HG03280 (cell line): ENCODE results near the gene UQCRC1.

Experiments
- ATAC-seq: cut with Tn5 transposase; IDR thresholded peaks from one replicate; pipeline ENCODE4 v1.9.1; 2021; ENCODE audit warnings: mild to moderate bottlenecking, moderate library complexity; ENCODE audit not compliant: unreplicated experiment

The UQCRC1 gene

DNA sequence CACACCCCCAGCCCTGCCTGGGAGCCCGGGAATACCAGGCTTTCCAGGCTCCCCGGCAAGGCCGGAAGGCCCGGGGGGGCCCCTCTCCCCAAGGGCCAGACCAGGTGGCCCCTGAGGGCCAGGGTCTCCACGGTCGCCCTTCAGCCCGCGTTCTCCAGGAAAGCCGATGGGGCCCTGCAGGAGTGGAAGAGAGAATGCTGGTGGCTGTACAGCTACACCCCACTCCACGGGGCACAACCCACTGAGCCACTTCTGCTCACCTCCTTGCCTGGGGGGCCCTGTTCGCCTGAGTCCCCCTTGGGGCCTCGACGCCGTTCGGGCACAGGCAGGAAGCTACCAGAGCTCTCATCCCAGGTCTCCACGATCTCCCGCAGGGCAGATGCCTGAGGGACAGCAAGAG is 34.1 kb downstream of the UQCRC1 start:
- no peak for ATAC-seq

DNA sequence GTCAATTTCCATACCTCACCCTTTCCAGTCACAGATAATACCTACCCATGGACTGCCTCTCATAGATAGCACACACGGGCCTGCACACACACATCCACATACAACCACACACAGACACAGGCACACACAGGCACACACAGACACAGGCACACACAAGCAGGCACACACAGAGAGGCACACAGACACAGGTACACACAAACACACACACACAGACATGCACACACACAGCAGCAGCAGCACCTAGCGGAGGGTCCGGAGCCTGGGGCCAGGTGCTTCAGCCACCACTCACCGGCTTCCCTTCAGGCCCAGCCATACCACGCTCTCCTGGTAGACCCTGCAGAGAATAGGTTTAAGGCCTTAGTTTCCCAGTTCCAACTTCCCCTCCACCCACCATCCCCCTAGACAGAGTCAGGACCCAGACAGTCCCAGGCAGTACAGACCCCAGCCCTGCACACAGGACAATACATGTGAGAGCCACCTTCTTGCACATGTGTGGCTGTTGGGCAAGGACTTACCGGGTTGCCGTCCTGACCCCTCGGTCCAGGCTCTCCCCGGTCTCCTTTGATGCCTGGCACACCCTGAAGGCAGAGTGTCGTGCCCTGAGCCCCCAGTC is 35.4 kb downstream of the UQCRC1 start:
- no peak for ATAC-seq

DNA sequence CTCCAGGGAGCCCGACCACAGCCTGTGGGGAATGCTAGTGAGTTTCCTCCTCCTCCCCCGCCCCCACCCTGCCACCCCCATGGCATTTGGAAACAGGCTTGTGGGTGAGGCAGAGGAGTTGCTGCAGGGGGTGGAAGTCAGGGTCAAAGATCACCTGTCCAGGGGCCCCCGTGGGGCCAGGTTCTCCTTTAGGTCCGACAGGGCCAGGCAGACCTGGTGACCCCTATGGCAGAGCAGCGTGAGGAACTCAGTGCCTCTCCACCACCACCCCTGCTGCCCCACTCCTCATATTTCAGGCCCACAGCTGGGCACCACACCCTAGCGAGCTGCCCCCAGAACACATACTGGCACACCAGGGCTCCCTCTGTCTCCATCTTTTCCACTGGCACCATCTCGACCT is 36.9 kb downstream of the UQCRC1 start:
- ATAC-seq, result no peak

DNA sequence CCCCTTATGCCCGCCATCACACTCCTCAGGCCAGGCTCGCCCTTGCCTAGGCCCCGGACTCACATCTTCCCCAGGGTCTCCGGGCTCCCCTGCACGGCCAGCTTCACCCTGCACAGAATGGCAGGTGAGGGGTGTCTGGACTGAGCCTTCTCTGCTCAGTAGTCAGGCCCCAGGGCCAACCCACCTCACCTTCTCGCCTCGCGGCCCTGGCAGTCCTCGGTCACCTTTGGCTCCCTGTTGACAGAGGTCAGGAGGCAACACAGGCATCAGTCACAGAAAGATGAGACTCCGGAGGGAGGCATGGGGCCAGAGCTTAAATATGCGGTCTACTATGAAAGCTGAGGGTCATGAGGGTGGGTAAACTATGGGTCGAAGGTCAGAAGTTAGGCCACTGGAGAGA is 37.5 kb downstream of the UQCRC1 start:
- no peak for ATAC-seq

DNA sequence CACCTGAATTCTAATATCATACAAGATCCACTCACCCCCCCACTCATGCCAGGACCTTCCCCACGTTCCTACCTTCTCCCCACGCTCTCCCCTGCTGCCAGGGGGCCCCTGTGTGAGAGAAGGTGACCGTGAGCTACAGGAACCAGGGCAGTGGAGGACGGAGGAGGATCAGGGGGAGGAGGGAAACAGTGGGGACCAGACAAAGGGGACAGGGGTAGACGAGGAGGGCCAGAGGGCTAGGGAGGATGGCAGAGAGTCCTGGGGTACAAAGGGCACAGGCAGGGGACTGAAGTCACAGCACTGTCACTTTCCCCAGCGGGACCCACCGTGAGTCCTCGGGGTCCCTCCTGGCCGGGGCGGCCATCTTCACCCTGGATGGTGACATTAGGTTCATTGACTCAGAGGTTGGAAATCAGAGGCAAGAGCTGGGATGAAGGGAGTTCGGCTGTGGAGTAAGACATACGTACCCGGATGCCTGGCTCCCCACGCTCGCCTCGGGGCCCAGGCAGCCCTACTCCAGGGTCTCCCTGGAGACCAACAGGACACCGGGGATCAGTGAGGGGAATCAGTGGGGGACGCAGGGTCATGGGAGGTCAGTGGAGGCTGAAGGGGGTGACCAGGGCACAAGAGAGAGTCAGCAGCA is 39.5 kb downstream of the UQCRC1 start:
- ATAC-seq, result no peak

DNA sequence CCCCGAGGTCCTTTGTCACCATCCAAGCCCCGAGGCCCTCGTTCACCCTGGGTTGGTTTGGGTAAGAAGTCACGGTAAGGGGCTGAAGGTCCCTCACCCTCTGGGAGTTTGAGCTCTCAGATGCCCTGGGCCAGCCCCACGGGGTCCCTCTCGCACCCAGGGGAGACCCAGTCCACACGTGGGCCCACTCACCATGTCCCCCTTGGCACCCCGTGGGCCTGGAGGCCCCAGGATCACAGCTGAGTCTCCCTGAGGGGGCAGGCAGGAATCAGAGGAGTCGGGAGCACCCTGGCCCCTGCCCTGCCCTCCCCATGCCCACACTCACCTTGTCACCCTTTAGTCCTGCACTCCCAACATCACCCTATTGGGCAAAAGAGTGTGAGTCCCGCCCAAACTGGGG is 40.0 kb downstream of the UQCRC1 start:
- no peak for ATAC-seq

DNA sequence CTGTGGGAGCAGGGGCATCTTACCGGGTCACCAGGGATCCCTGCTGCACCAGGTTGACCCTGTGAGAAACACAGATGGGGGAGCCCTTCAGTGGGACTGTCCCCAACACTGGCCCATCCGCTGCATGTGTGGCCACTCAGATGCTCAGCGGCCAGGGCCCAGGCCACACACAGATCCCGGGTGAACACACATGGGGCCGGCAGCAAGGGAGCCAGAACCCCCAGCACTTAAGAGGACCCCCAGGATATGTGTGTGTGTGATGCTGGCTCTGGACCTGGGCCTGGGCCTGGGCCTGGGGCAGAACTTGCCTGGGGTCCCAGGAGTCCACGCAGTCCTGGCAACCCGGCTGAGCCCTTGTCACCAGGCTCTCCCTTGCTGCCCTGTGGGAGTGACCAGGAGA is 41.0 kb downstream of the UQCRC1 start:
- ATAC-seq, result no peak

DNA sequence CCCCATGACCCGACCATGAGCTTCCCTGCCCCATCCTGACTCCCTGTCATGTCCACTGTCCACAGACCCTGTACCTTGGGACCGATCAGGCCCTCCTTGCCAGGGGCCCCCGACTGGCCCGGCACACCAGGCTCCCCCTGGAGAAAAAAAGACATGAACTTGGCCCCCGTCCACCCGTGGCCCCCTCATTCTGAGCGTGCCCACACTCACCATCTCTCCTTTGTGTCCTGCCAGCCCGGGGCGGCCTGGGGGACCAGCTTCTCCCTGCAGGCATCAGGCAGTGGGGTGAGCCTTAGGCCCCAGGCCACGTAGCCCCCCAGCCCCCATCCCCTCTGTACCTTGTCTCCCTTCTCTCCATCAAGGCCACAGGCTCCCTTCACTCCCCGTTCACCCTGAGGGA is 41.9 kb downstream of the UQCRC1 start:
- ATAC-seq, result no peak

DNA sequence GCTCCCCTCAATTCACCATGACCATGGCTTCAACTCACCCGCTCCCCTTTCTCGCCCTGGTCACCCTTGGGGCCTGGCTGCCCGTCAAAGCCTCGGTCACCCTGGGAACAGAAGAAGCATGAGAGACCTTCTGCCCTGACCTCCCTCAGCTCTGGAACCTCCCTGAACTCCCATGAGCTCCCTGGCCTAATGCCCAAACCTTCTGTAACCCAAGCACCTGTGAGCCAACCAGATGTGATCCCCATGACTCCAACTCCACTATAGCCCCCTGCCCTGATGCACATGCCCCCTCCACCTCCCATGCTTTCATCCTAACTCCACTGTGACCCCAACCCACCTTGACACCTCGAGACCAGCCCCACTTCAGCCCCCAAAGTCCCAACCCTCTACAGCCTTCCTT is 42.4 kb downstream of the UQCRC1 start:
- no peak for ATAC-seq

DNA sequence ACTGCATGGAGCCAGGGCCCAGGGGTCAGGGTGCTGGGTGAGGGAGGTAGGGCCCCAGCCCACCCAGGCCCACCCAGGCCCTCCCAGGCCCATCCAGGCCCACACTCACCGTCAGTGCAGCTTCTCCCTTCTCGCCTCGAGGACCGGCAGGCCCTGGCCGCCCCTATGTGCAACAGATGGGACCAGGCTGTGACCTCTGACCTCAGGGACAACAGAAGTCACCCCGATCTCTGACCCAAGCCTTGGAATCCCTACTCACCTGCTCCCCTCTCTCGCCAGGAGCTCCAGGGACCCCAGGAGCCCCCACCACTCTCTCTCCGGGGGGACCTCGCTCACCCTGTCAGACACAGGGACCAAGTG is 43.1 kb downstream of the UQCRC1 start:
- ATAC-seq, result no peak

DNA sequence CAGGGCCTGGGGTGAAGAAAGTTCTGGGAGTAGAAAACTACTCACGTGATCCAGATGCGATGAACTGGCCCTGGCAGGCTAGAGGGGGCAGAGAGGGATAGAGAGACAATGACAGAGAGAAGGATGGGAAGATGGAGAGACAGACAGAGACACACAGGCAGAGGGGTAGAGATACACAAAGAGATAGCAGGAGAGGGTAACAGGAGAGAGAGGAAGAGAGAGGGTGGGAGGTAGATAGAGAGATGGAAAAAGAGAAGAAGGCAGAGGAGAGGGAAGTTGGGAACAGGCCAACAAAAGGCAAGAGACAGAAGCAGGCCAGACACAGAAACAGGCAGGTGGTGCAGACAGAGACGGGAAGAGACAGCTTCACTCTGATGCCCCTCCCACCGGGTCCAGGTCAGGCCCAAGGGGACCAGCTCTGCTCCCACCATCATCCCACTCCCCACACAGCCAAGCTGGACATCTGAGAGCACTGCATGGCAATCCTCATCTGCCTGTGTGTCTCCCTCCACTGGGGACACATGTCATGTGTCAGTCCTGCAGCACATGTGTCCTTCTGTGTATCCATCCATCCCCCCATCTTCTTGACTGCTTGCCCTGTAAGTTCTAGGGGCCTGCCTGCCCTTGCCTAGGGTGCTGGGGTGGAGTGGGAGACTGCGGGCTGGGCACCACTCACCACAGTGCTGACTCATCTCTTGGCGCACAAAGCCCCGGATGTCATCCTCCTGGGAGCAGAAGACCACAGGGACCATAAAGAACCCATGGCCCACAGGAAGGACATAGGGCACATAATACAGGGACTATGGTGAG is 43.6 kb downstream of the UQCRC1 start:
- no peak for ATAC-seq

DNA sequence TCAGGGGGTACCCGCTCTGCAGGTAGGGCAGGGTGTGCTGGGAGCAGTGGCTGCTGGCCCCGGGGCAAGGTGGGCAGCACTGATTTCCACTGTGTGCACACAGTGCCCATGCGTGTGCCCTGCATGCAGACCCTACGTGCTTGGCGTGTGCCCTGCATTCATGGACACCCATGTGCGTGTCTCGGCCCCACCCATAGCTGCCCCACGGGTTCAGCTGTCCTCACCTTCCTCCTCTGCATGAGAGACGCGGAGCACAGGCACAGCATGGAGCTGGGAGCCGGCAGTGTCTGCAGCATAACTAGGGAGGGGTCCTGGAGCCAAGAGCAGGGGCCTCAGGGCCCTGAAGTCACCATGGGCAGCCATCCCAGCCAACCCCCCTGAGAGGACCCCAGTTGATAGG is 44.3 kb downstream of the UQCRC1 start:
- no peak for ATAC-seq

DNA sequence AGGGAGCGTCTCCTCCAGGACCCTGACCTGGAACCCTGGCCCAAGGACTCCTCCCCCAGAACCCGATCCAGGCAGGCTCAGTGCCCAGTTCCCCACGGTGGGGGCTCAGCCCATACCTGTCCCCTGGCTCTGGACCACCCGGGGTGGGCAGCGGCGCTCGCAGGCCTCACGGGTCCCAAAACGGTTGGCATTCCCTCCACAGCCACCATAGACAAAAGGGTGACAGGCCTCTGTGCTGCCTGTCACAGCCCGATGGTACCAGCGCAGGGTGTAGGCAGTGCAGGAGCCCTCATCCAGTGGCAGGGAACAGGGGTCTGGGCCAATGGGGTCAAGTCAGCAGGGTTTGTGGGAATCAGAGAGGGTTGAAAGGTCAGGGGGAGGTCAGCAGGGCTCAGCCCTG is 44.8 kb downstream of the UQCRC1 start:
- ATAC-seq, result no peak

DNA sequence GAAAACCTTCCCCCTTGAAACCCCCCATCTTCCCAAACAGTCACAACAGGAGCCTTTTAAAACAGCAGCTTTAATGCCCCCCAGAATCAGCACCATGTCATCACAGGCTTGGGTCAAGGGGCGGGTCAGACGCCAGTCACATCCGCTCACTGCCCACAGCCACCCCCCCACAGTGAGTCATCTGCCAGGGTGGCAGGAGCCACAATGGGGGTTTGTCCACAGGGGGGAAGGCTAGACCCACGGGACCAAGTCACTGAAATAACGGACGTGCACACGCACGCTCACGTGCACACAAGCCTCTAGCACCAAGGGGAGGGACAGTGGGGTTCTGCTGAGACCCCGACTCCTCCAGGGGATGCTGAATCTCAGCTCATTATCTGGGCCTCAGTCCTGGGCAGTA is 45.4 kb downstream of the UQCRC1 start:
- ATAC-seq, result no peak

DNA sequence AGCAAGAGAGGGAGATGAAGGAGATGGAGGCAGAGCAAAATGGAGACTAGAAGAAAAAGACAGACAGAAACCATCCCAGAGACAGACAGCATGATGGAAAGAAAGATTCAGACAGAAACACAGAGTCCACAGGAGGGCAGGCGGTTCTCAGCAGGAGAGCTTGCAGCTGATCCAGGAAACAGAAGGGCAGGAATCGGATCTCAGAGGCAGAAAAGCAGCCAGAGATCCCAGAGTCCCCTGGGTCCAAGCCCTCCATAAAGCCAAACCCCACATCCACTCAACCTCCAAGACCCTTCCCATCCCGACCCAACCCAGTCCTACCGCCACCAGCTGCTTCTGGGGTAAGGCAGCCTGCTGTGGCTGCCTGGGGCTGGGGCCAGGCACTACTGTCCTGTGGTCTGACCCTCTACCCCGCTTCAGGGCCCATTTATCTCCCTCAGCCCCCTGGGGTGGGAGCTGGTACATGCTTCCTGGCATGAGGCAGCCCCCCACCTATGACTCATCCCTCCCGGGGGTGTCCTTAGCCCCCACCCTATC is 46.0 kb downstream of the UQCRC1 start, which contains the start of gene UCN2:
TSS of gene UCN2 (minus strand) at position 400 of the 537 bp plus-strand sequence. CDS start 657 bp downstream, outside the sequence.
- no peak for ATAC-seq

DNA sequence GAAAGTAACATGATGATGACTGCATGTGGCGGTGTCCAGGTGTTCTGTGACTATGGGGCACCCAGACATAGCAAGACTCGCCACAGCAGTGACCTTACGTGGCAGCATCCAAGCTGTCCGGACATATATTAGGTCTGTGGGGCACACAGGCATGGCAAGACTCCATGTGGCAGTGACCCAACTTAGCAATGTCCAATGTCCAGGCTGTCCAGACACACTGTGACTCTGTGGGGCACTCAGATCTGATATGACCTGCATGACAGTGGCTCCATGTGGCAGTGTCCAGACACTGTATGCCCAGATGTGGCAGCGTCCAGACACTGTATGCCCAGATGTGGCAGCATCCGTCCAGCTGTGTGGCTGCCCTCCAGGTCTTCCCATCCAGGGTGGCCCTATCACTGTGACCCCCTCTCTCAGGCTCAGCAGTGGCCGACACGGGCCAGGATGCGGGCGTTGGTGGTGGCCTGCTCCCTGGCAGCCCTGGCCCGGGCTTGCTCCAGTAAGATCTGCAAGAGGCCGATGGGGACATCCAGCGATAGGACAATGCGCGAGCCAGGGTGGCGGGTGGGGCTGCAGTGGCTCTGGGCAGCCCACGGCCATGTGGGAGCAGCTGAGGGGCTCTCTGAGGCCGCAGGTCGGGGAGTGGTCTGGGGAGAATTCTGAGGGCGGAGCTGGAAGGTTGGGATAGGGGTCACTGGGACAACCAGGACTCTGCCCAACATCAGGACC is 46.9 kb downstream of the UQCRC1 start:
- ATAC-seq, result no peak

DNA sequence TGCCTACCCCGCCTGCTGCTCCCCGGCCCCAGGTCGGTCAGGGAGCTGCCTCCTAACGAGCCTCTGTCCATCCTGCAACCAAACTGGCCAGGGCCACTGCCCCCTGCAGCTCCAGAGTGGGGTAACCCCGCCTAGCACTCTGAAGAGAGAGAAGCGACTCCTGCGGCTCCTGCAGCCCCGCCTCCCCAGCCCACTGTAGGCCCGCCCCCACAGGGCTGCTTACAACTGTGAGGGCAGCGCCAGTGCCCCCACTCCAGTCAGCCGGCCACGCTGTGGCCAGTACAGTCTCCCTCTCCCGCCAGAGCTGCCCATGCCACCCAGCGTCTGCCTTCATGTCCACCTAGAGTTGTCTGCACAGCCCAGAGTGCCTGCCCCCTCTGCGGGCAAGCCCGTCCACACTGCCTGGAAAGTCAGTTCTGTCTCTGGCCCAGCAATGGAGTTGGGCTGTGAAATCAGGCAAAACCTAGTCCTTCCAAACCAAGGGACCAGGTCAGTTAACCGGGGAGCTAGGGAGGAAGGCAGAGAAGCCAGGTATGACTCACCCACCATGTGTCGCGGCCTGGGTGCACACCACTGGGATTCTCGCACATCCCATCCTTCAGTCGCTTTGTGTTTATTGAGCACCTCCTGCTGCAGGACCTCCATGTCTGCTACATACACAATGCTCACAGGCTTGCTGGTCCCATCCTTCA is 48.3 kb downstream of the UQCRC1 start:
- ATAC-seq, result no peak

DNA sequence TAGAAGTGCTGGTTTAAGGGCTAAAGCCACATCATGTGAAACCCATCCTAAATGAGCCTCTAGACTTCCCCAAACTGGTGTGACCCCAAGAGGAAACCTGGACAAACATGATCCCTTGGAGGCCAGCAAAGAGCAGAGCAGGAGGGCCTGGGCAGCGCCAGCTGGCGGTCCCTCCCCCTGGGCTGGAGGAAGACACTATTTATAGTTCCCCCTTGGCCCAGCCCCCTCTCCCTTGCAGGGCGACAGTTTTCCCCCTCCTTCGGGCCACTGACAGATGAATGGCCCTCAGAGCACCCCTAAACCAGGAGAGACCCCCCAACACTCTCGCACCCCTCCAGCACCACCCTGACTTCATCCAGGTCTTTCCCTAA is 48.8 kb downstream of the UQCRC1 start:
- ATAC-seq, result no peak

DNA sequence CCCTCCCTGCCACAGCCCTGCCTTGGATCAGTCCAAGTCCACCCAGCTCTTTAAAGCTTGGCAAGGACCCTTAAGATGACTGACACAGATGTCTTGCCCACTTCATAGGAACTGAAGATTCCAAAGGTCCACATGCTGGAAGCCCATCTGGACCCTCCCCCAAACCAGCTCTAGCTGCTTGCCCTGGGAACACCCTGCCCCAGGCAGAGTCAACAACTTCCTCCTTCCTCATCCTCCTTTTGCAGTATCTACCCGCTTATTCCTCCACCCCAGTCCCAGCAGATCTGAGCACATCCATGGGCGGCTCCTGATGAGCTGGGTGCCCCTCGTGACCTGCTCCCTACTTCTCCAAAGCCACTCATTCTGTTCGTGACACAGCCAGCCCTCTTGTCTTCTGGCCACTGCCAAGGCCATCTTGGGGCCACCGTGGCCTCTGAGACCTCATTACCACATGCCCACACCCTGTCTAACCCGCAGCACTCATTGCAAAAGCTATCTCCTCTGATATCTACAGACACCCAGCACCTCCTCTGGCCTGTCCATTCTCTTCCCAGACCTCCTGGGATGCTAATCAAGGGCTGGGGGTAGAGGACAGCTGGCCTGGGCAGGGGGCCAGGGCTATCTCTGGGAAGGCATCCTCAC is 50.8 kb downstream of the UQCRC1 start:
- ATAC-seq, result no peak
